ENCODE results near the gene DGKB.
"Not testable (repeated sequence)": the region's sequence is repeated elsewhere in the genome, so short reads cannot be mapped to it uniquely, and the experiment has no call there.

Gene DGKB

GRCh38 chr7:14583518-14583917 lies 319.0 kb downstream of the DGKB start:
- no peak for DNase-seq (ENCODE audit: low read depth in 2 of 2)

GRCh38 chr7:14582010-14582409 lies 320.5 kb downstream of the DGKB start:
- no peak for DNase-seq (ENCODE audit: low read depth in 2 of 2)

- no peak for DNase-seq (ENCODE audit: low read depth in 2 of 2)
These were observed 322.6 kb downstream of the DGKB start for GRCh38 chr7:14579971-14580370.

- no peak for DNase-seq (ENCODE audit: low read depth in 2 of 2)
These were observed 326.0 kb downstream of the DGKB start for GRCh38 chr7:14576578-14576977.

DNA sequence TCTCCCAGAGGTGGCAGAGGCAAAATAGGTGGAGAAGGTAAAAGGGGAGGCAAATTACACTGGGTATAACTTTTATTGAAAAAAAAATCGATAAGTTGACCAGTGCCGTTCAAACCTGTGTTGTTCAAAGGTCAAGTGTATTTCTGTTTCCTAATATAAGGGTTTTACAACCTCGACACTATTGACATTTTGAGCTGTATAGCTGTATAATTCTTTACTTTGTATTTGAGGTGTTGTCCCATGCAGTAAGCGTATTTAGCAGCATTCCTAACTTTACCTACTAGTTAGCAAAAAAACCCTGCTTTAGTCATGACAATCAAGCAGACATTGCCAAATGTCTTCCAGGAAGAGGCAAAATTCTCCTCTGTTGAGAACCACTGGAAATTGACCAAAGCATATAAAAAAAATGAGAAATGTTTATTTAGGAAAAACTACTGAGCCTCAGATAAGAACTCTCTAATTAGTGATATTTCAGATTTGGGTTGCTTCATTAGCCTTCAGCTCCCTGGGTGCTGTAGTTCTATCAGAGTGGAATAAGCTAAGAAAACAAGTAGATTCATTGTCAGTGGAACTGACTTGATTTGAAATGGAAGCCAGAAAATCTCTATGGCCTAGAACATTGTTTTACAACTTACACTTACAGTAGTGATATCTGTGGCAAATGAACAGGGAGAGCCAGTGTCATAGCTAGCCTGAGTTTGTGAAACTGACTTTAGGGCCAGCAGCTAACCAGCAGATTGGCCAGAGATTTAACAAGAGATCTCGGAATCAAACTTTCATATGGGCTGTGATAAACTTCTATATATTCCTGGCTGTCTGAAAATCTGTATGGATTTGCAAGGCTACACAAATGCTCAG lies 331.6 kb downstream of the DGKB start:
- DNase-seq (ENCODE audit: low read depth in 2 of 2): no peak

- DNase-seq (ENCODE audit: low read depth in 2 of 2): no peak
These were observed 350.5 kb downstream of the DGKB start for GRCh38 chr7:14552060-14552459.

DNA sequence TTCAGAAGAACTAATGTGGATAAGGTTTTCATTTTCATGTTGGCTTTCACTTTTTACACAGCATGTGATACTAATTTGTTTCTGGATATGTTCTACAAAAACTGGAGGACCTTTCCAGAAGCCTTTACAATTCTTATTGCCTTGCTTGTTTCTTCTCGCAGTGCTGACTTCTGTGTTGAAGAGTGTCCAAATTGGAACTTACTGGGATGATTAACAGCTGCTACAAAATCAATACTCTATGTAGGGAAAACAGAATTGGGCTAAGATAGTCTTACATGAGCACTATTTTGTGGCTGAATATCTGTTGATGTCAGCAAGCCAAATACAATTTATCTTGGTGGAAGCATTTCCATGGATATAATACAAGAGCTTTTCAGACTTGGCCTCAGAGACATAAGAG lies 351.2 kb downstream of the DGKB start:
- DNase-seq (ENCODE audit: low read depth in 2 of 2): no peak

DNA sequence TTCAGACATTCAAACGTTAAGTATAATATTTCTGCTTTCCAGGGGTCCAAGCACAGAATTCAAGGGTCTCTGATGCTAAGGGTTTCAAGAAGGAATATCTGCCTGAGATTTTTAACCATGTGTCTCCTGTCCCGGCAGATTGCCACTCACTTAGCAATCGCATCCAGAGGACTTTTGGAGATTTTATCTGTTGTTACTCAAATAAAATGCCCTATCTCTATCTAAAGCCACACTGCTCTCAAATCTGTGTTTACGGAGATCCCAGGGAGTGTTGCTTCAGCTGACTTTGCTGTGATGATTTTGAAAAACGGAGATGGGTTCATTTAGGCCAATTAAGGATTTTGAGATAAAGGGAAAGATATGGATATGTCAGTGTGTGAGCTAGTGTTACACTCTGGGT lies 359.9 kb downstream of the DGKB start:
- DNase-seq (ENCODE audit: low read depth in 2 of 2): no peak

GRCh38 chr7:14521183-14521582 lies 381.4 kb downstream of the DGKB start:
- no peak for DNase-seq (ENCODE audit: low read depth in 2 of 2)

DNA sequence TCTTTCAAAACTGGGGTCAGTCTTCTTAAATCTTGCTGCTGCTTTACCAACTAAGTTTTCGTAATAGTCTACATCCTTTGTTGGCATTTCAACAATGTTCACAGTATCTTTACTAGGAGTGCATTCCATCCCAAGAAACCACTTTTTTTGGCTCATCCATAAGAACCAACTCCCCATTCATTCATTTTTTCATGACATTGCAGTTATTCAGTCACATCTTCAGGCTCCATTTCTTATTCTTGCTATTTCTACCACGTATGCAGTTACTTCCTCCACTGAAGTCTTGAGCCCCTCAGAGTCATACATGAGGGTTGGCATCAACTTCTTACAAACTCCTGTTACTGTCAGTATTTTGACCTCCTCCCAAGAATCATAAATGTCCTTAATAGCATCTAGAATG lies 392.3 kb downstream of the DGKB start:
- no peak for DNase-seq (ENCODE audit: low read depth in 2 of 2)

DNA sequence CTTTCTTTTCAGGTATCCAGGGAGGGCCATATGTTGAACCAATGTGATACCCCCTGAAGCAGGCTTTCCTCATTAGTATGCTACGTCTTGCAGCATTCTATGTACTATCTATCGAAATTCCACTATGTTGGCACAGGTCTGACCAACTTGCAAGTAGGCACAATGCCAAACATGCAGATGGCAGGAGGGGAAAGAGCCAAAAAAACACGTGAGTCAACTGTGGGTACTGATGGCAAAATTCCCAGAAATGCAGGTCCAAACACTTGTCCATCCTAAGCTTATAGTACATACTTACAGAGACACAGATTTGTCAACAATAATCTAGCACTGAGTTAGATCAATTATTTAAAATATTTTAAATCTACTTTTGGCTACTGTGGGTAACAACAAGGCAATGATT lies 394.9 kb downstream of the DGKB start:
- DNase-seq (ENCODE audit: low read depth in 2 of 2): no peak

DNA sequence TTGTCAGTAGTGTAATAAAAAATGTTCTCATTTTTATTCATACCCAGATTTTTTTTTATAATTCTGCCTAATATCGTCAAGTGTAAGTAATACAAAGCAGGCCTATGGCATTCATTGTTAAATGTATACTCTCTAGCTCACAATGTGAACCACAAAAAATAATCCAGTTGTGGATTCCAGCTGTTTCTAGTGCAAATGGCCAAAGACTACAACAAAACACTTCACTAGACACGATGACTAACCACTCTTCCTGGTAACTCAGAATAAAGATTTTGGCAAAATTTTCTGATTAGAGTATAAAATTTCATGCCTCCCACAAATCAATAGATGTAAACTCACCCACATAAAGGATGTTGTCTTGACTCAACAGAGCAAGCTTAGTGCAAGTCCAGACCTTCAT lies 396.6 kb downstream of the DGKB start:
- no peak for DNase-seq (ENCODE audit: low read depth in 2 of 2)

DNA sequence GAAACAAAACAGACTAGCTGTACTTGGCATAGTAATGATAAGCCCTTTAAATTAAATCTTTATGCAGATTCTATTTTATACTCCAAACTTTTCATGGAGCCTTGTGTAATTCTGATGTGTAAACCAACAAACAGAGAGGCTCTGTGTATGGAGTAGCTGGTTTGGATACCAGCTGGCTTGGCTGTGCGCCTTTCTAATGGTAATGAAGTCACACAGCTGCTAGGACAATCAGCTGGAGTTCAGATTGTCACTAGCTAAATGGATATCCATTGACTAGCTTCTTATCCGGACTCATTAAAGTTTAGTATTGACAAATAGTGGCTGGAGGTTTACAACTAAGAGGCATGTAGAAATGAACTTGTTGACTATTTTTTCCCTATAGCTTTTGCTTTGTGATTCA lies 398.4 kb downstream of the DGKB start:
- no peak for DNase-seq (ENCODE audit: low read depth in 2 of 2)

GRCh38 chr7:14503623-14504022 lies 398.9 kb downstream of the DGKB start:
- no peak for DNase-seq (ENCODE audit: low read depth in 2 of 2)

- DNase-seq (ENCODE audit: low read depth in 2 of 2): no peak
These were observed 401.1 kb downstream of the DGKB start for GRCh38 chr7:14501436-14501835.

DNA sequence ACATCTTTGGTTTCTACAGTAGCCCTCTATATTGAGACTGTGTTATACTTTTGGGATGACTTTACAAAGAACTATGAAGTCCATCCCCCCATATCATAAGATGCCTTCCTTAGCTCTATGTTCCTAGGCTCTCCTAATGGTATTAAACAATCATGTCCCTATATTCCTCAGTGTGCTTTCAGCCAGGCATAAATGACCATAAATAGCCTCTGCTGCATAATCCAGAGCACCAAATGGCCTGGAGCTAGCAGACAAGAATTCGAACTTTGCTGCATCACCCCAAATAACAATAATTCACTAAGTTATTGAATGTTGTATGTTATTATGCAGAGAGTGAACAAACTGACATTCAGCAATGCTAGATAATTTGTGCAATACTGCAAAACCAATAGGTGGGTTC lies 405.2 kb downstream of the DGKB start:
- no peak for DNase-seq (ENCODE audit: low read depth in 2 of 2)

- no peak for DNase-seq (ENCODE audit: low read depth in 2 of 2)
These were observed 406.9 kb downstream of the DGKB start for GRCh38 chr7:14495633-14496032.

- no peak for DNase-seq (ENCODE audit: low read depth in 2 of 2)
These were observed 414.7 kb downstream of the DGKB start for GRCh38 chr7:14487701-14488395.

DNA sequence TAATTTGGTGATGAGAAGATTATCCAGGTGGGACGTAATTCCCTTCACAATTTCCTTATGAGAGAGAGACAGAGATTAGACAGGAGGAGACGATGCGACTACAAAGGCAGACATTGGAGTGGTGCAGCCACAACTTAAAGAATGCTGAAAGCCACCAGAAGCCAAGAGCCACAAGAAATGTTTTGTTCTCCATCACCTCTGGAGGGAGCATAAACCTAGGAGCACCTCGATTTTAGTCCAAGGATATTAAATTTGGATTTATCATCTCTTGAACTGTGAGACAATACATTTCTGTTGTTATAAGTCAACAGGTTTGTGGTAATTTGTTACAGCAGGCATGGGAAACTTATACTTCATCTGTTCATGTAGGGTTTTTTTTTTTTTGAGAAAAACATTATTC lies 418.9 kb downstream of the DGKB start:
- DNase-seq (ENCODE audit: low read depth in 2 of 2): no peak

DNA sequence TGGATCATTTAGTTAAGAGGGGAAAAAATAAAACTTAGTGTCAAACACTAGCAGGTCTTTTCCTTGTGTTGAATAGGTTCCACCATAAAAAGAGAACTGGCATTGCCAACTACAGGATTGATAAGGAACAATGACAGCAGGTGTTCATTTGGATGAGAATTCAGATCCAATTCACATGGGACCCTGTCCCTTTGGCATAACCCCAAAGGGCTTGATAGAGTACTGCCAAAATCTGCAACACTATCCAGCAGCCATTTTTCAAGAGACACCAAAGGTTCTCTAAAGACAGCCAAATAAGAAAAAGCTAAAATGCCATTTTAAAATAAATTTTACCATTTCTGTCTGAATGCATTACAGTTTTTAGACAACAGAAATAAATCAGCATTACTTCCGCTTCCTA lies 422.3 kb downstream of the DGKB start:
- DNase-seq (ENCODE audit: low read depth in 2 of 2): no peak

GRCh38 chr7:14478834-14479510 lies 423.6 kb downstream of the DGKB start:
- no peak for DNase-seq (ENCODE audit: low read depth in 2 of 2)

GRCh38 chr7:14461716-14462115 lies 440.8 kb downstream of the DGKB start:
- not testable (repeated sequence) for DNase-seq (ENCODE audit: low read depth in 2 of 2)

DNA sequence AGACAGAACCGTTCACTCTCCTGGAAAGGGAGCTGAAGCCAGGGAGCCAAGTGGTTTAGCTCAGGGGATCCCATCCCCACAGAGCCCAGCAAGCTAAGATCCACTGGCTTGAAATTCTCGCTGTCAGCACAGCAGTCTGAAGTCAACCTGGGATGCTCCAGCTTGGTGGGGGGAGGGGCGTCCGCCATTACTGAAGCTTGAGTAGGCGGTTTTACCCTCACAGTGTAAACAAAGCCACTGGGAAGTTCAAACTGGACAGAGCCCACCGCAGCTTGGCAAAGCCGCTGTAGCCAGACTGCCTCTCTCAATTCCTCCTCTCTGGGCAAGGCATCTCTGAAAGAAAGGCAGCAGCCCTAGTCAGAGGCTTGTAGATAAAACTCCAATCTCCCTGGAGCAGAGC lies 443.7 kb downstream of the DGKB start:
- not testable (repeated sequence) for DNase-seq (ENCODE audit: low read depth in 2 of 2)
